NT2/D1 (cell line): ENCODE measurements around the gene GTSE1.

Experiments used
- SUZ12 ChIP-seq: IDR thresholded peaks from 2 replicates; pipeline ENCODE4 v1.6.1; 2011; ENCODE audit not compliant: insufficient read length, insufficient read depth; ENCODE audit errors: extremely low read depth
- YY1 ChIP-seq: IDR thresholded peaks from 2 replicates; pipeline ENCODE4 v1.6.1; 2011; ENCODE audit not compliant: insufficient read length, insufficient read depth
- ZNF274 ChIP-seq: IDR thresholded peaks from 2 replicates; pipeline ENCODE4 v1.6.1; 2011; ENCODE audit warnings: mild to moderate bottlenecking, low read depth, low read length

DNA sequence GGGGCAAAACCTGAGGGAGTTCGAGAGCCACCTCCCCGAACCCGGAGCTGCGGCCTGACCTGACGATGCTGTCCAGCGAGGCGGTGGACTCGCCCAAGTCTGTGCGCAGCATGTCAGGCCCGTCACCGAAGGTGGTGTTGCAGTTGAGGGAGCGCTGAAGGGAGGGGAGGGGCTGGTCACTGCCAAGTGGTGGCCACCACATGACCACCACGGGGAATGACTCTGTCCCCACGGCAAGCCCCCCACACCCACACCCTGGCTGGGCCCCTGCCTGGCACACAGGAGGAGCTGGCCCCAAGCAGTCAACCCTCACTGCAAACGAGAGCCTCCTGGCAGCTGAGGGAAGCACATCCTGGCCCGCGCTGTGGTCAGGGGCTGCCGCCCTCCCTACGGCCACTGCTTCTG lies 69.7 kb downstream of the GTSE1 start:
- TF ChIP-seq YY1 (no peak), SUZ12 (no peak), ZNF274 (no peak)
